A673 (cell line): ENCODE measurements around the gene ATP8B4. TPM values are rescaled to one million over a fixed set of nuclear protein-coding genes. Genes with fewer than 3 reads are reported as not detected.
A peak's percentile ranks its signal among the peaks of the same experiment; 100 is the strongest.

ENCODE experiments used
- BruUV-seq: library from RNA; stranded (reverse); fragments of 400-500 nt; replicated peaks from 2 replicates; lab custom pipeline; 2021; lab: Mats Ljungman, UMichigan
- CTCF ChIA-PET: fragments of 300-600 bp; sonication (Branson Sonifier 250); formaldehyde crosslinking; loops from one replicate; lab custom pipeline; 2022; ENCODE audit warnings: antibody characterized with exemption; lab: Charles Lee
- POLR2A ChIA-PET: fragments of 300-600 bp; sonication (Branson Sonifier 250); formaldehyde crosslinking; loops from one replicate; lab custom pipeline; 2022; ENCODE audit warnings: antibody characterized with exemption; ENCODE audit not compliant: low non-redundant PET; lab: Charles Lee
- DNase-seq: peaks from one replicate; pipeline ENCODE4 v3.0.0-alpha.2; 2015; ENCODE audit warnings: low spot score
- H3K27ac ChIP-seq: fragments of 200-600 bp; sonication (generic); 2 replicates; pipeline ENCODE4 v1.5.1; 2016; ENCODE audit warnings: mixed run types, low read depth, mild to moderate bottlenecking, mixed read lengths, antibody characterized with exemption, low read length; ENCODE audit not compliant: poor library complexity, severe bottlenecking
- H3K27me3 ChIP-seq: fragments of 200-600 bp; sonication (generic); replicated peaks from 2 replicates; pipeline ENCODE4 v1.6.1; 2017; ENCODE audit warnings: mixed run types, low read depth, mild to moderate bottlenecking, mixed read lengths, antibody characterized with exemption, low read length; ENCODE audit not compliant: insufficient read depth, poor library complexity
- H3K36me3 ChIP-seq: fragments of 200-600 bp; sonication (generic); 2 replicates; pipeline ENCODE4 v1.6.1; 2016; ENCODE audit warnings: mixed run types, mild to moderate bottlenecking, mixed read lengths, antibody characterized with exemption, low read length; ENCODE audit not compliant: insufficient read depth, poor library complexity, severe bottlenecking
- H3K4me1 ChIP-seq: fragments of 200-600 bp; sonication (generic); 2 replicates; pipeline ENCODE4 v1.6.1; 2017; ENCODE audit warnings: mixed run types, mild to moderate bottlenecking, mixed read lengths, antibody characterized with exemption, low read length; ENCODE audit not compliant: insufficient read depth, poor library complexity, severe bottlenecking
- H3K4me3 ChIP-seq: fragments of 200-600 bp; sonication (generic); 2 replicates; pipeline ENCODE4 v1.5.1; 2016; ENCODE audit warnings: low read depth, mixed run types, mild to moderate bottlenecking, mixed read lengths, low read length; ENCODE audit not compliant: poor library complexity, severe bottlenecking
- H3K9me3 ChIP-seq: fragments of 200-600 bp; sonication (generic); 2 replicates; pipeline ENCODE4 v1.6.1; 2016; ENCODE audit warnings: mixed run types, low read depth, mild to moderate bottlenecking, mixed read lengths, antibody characterized with exemption, low read length; ENCODE audit not compliant: poor library complexity, severe bottlenecking
- EZH2 ChIP-seq: fragments of 200-600 bp; sonication (generic); IDR thresholded peaks from 2 replicates; pipeline ENCODE4 v1.6.1; 2017; ENCODE audit warnings: borderline replicate concordance, low read depth, mild to moderate bottlenecking, mixed read lengths, antibody characterized with exemption, low read length; ENCODE audit not compliant: poor library complexity, severe bottlenecking
- intact Hi-C: fragments of 100-400 bp; cut with micrococcal nuclease; formaldehyde crosslinking; loops from one replicate; pipeline ENCODE4 v1.10.0; 2022; ENCODE audit not compliant: unreplicated experiment
- total RNA-seq: library from RNA; stranded (reverse); gene quantifications from 2 replicates; pipeline ENCODE4 v1.2.3, GENCODE V29; 2021
- TF ChIP-seq, protein P1 (sequence below): fragments of 300-800, 200-600 bp; sonication (generic); conservative IDR thresholded peaks from 2 replicates; pipeline ENCODE4 v1.5.1; 2017; ENCODE audit warnings: low read depth, mild to moderate bottlenecking, antibody characterized with exemption, low read length, moderate library complexity, mixed read lengths

The ATP8B4 gene
- total RNA-seq, 1 experiment from 2014 or later: 0.30 TPM

- no peaks in the 10 kb centered on the region for H3K9me3 ChIP-seq
- H3K4me1 ChIP-seq: no peaks in the 10 kb centered on the region
- no peaks in the 10 kb centered on the region for H3K27me3 ChIP-seq
- H3K27ac ChIP-seq: no peak overlapping the region
- DNase-seq: no peak
- TF ChIP-seq, protein P1, sequence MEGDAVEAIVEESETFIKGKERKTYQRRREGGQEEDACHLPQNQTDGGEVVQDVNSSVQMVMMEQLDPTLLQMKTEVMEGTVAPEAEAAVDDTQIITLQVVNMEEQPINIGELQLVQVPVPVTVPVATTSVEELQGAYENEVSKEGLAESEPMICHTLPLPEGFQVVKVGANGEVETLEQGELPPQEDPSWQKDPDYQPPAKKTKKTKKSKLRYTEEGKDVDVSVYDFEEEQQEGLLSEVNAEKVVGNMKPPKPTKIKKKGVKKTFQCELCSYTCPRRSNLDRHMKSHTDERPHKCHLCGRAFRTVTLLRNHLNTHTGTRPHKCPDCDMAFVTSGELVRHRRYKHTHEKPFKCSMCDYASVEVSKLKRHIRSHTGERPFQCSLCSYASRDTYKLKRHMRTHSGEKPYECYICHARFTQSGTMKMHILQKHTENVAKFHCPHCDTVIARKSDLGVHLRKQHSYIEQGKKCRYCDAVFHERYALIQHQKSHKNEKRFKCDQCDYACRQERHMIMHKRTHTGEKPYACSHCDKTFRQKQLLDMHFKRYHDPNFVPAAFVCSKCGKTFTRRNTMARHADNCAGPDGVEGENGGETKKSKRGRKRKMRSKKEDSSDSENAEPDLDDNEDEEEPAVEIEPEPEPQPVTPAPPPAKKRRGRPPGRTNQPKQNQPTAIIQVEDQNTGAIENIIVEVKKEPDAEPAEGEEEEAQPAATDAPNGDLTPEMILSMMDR: no peak
- no peak for TF ChIP-seq EZH2
- BruUV-seq: no TSS peak
- no peaks in the 10 kb centered on the region for H3K36me3 ChIP-seq
- ChIA-PET CTCF (no interaction called here), POLR2A (no interaction called here)
- intact Hi-C loops: no loop called here
- no peak overlapping the region for H3K4me3 ChIP-seq
Measured at GRCh38 chr15:49901321-49901720, 217.7 kb downstream of the ATP8B4 start.

DNA sequence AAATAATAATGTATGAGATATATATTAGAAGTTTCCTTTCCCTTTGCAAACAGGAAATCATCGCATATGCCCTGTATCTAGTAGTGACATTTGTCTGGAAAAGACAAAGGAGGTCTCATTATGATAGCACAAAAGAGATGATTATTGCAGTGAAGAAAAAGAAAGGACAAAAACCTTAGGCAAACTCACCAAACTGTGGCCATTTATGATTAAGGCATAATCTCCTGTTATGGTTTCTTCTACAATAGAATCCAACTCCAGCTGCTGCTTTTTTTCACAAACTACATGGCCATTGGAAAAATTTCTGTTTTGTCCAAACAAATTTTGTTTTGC lies 218.2 kb downstream of the ATP8B4 start:
- TF ChIP-seq, protein P1: no peak
- no peak for TF ChIP-seq EZH2
- peak; percentile 21 for DNase-seq
- ChIA-PET POLR2A (no interaction called here), CTCF (no interaction called here)
- BruUV-seq: no TSS peak
- intact Hi-C loops: no loop called here
- Histone ChIP-seq H3K36me3 (no peaks in the 10 kb centered on the region), H3K4me3 (no peak overlapping the region), H3K27me3 (no peaks in the 10 kb centered on the region), H3K4me1 (no peaks in the 10 kb centered on the region), H3K9me3 (no peaks in the 10 kb centered on the region), H3K27ac (no peak overlapping the region)

GRCh38 chr15:49900006-49900902 lies 218.8 kb downstream of the ATP8B4 start:
- no TSS peak for BruUV-seq
- intact Hi-C loops: no loop called here
- no peaks in the 10 kb centered on the region for H3K27me3 ChIP-seq
- H3K9me3 ChIP-seq: no peaks in the 10 kb centered on the region
- no peak overlapping the region for H3K27ac ChIP-seq
- no peak for TF ChIP-seq EZH2
- TF ChIP-seq, protein P1: no peak
- ChIA-PET POLR2A (no interaction called here), CTCF (no interaction called here)
- no peak overlapping the region for H3K4me3 ChIP-seq
- no peaks in the 10 kb centered on the region for H3K36me3 ChIP-seq
- H3K4me1 ChIP-seq: no peaks in the 10 kb centered on the region
- DNase-seq: no peak
